Right lobe of liver (tissue), 6 donors: Measurements from ENCODE around the gene IGF2R. TPM values are rescaled to one million over a fixed set of nuclear protein-coding genes. Genes with fewer than 3 reads are reported as not detected.

Experiments
- ATAC-seq, 4 donors: fragments of 200-7000 bp; cut with Tn5 transposase; one replicate each; pipeline ENCODE4 v1.9.1; 2020; ENCODE audit warnings: mild to moderate bottlenecking in 4 of 4, moderate library complexity in 4 of 4
- DNase-seq, 3 donors: peaks; one replicate each; pipeline ENCODE4 v3.0.0-alpha.2; 2020
- H3K27ac ChIP-seq, 3 donors: fragments of 200-600 bp; one replicate each; pipeline ENCODE4 v1.8.0; 2022
- H3K27me3 ChIP-seq, 2 donors: fragments of 200-600 bp; one replicate each; pipeline ENCODE4 v1.8.0; 2022
- H3K36me3 ChIP-seq, 4 donors: fragments of 200-600 bp; sonication (generic) in 1 of 4; one replicate each; pipeline versions ENCODE4 v1.5.1 to v1.8.0; 2017 to 2022; ENCODE audit warnings: control low read depth in 1 of 4
- H3K4me1 ChIP-seq, 4 donors: fragments of 200-600 bp; sonication (generic) in 1 of 4; one replicate each; pipeline versions ENCODE4 v1.5.1 to v1.8.0; 2017 to 2022; ENCODE audit warnings: control low read depth in 1 of 4
- H3K4me3 ChIP-seq, 3 donors: fragments of 200-600 bp; one replicate each; pipeline ENCODE4 v1.8.0; 2022
- H3K9me3 ChIP-seq, 4 donors: fragments of 200-600 bp; sonication (generic) in 1 of 4; one replicate each; pipeline versions ENCODE4 v1.5.1 to v1.8.0; 2017 to 2022; ENCODE audit warnings: control low read depth in 1 of 4
- CTCF ChIP-seq, 4 donors: fragments of 200-600 bp in 3 of 4; fragments of 450-650 bp in 1 of 4; IDR thresholded peaks; one replicate each; pipeline versions ENCODE4 v1.5.1 to v1.8.0; 2016 to 2022; ENCODE audit warnings: antibody characterized with exemption in 4 of 4, mild to moderate bottlenecking in 2 of 4
- POLR2A ChIP-seq: fragments of 450-650 bp; IDR thresholded peaks from one replicate; pipeline ENCODE4 v1.6.1; 2017; ENCODE audit warnings: antibody characterized with exemption, mild to moderate bottlenecking
- WGBS: methylation state at CpG from one replicate; pipeline ENCODE4 v1.1.6; 2018; ENCODE audit warnings: low coverage, low lambda C conversion rate; ENCODE audit not compliant: insufficient coverage; ENCODE audit errors: missing lambda C conversion rate; 5-methylcytosine and 5-hydroxymethylcytosine counted together
- intact Hi-C, 2 donors: fragments of 100-400 bp; cut with DNase I; formaldehyde crosslinking; loops; one replicate each; pipeline versions ENCODE4 v1.11.2 to v1.14.1; 2022
- total RNA-seq, 6 experiments: library from RNA; depleted of rRNA in 2 of 6; stranded (reverse); fragments of >200 nt in 2 of 6; fragmentation: NEBNext Ultra II Directional in 3 of 6; extraction: Animal tissue kit (Norgen Biotek cat#: 25700) in 3 of 6; gene quantifications; one replicate each; pipeline versions ENCODE4 v1.1.0 to v1.2.4, GENCODE V29; 2016 to 2023
- donor health status: DM: no; HTN: yes; CAD: no.
- donor health status: DM: no; HTN: no; CAD: no.
- donor health status: DM: no; HTN: no; CAD: no.
- donor health status: DM: no; HTN: yes; CAD: no.
- donor health status: DM: no; HTN: yes; CAD: no.

IGF2R gene
- total RNA-seq, 6 experiments from 2014 or later = 50.3 to 81.0 (median 67.1) TPM

GRCh38 chr6:160007611-160008010, 38.7 kb downstream of the IGF2R start:
- Histone ChIP-seq H3K36me3 (peaks cover 0 to 32% (median 7%) of the 10 kb centered on the region in 4 donors), H3K4me3 (no peak overlapping the region), H3K27me3 (no peaks in the 10 kb centered on the region), H3K9me3 (no peaks in the 10 kb centered on the region), H3K27ac (no peak overlapping the region), H3K4me1 (peaks cover 0 to 4% (median 0%) of the 10 kb centered on the region in 4 donors)
- TF ChIP-seq CTCF (IDR thresholded peaks at IDR 0.05) (no peak), POLR2A (no peak)
- ATAC-seq (no peak), DNase-seq (no peak)
- intact Hi-C loops = no loop called here
- WGBS = 28% methylated on average over 2 of the region's 2 CpGs

- Histone ChIP-seq H3K36me3 (peaks cover 0 to 35% (median 7%) of the 10 kb centered on the region in 4 donors), H3K27ac (no peak overlapping the region), H3K4me1 (peaks cover 0 to 4% (median 0%) of the 10 kb centered on the region in 4 donors), H3K4me3 (no peak overlapping the region), H3K27me3 (no peaks in the 10 kb centered on the region), H3K9me3 (no peaks in the 10 kb centered on the region)
- intact Hi-C loops = no loop called here
- TF ChIP-seq POLR2A = no peak
- TF ChIP-seq CTCF (IDR thresholded peaks at IDR 0.05) = no peak
- 87% methylated on average over 7 of the region's 8 CpGs for WGBS
- DNase-seq (no peak), ATAC-seq (no peak)
These were observed 41.2 kb downstream of the IGF2R start for GRCh38 chr6:160010067-160010466.

- TF ChIP-seq POLR2A (no peak), CTCF (IDR thresholded peaks at IDR 0.05) (no peak)
- no peak overlapping the region for H3K27ac ChIP-seq
- no peak overlapping the region for H3K4me3 ChIP-seq
- H3K27me3 ChIP-seq = no peaks in the 10 kb centered on the region
- DNase-seq (no peak), ATAC-seq (peak in 3 of 4 donors; percentile 22 to 38 (median 31))
- intact Hi-C loops = no loop called here
- no peaks in the 10 kb centered on the region for H3K4me1 ChIP-seq
- no peaks in the 10 kb centered on the region for H3K9me3 ChIP-seq
- H3K36me3 ChIP-seq = peaks cover 0 to 35% (median 7%) of the 10 kb centered on the region in 4 donors
- 65% methylated on average over 3 of the region's 4 CpGs for WGBS
These were observed 45.3 kb downstream of the IGF2R start for GRCh38 chr6:160013987-160014868.

GRCh38 chr6:160014869-160015182, 45.9 kb downstream of the IGF2R start:
- ATAC-seq (no peak), DNase-seq (no peak)
- TF ChIP-seq POLR2A = no peak
- TF ChIP-seq CTCF (IDR thresholded peaks at IDR 0.05) = no peak
- Histone ChIP-seq H3K9me3 (no peaks in the 10 kb centered on the region), H3K4me1 (no peaks in the 10 kb centered on the region), H3K4me3 (no peak overlapping the region), H3K27me3 (no peaks in the 10 kb centered on the region), H3K36me3 (peaks cover 0 to 30% (median 7%) of the 10 kb centered on the region in 4 donors), H3K27ac (no peak overlapping the region)
- 80% methylated on average over 2 of the region's 2 CpGs for WGBS
- intact Hi-C loops = no loop called here
